Activated CD4-positive, alpha-beta T cell treated with anti-CD3 and anti-CD28 coated beads, Interleukin-2, amount 10 ng/mL, durations not matched to agents 7 days and 5 days (primary cell): ENCODE data around the gene TGM5. TPM values are rescaled to one million over a fixed set of nuclear protein-coding genes. Genes with fewer than 3 reads are reported as not detected.

Experiments used
- CTCF ChIA-PET: fragments of 350-600 bp; sonication (Branson Sonifier 250); formaldehyde crosslinking; loops from one replicate; lab custom pipeline; 2021; ENCODE audit warnings: antibody characterized with exemption; lab: Charles Lee
- POLR2A ChIA-PET: fragments of 350-600 bp; sonication (Branson Sonifier 250); formaldehyde crosslinking; loops from one replicate; lab custom pipeline; 2021; ENCODE audit warnings: antibody characterized with exemption; lab: Charles Lee
- DNase-seq: peaks from one replicate; pipeline ENCODE4 v3.0.0-alpha.2; 2020
- H3K27ac Mint-ChIP-seq: one replicate; pipeline ENCODE4 v1.8.0; 2021; ENCODE audit warnings: mild to moderate bottlenecking, moderate library complexity, mixed read lengths
- H3K27me3 Mint-ChIP-seq: one replicate; pipeline ENCODE4 v1.8.0; 2021; ENCODE audit warnings: mixed read lengths
- H3K36me3 Mint-ChIP-seq: one replicate; pipeline ENCODE4 v1.8.0; 2021; ENCODE audit warnings: low read depth, mixed read lengths
- H3K4me1 Mint-ChIP-seq: one replicate; pipeline ENCODE4 v1.8.0; 2021; ENCODE audit warnings: mixed read lengths
- H3K4me3 Mint-ChIP-seq: one replicate; pipeline ENCODE4 v1.8.0; 2021; ENCODE audit warnings: mild to moderate bottlenecking, moderate library complexity, mixed read lengths
- H3K9me3 Mint-ChIP-seq: one replicate; pipeline ENCODE4 v1.8.0; 2021; ENCODE audit warnings: mixed read lengths
- total RNA-seq, 2 experiments: library from RNA; stranded (reverse); gene quantifications; one replicate each; pipeline ENCODE4 v1.2.3, GENCODE V29; 2021

The TGM5 gene
- total RNA-seq, 2 experiments from 2014 or later = not detected

DNA sequence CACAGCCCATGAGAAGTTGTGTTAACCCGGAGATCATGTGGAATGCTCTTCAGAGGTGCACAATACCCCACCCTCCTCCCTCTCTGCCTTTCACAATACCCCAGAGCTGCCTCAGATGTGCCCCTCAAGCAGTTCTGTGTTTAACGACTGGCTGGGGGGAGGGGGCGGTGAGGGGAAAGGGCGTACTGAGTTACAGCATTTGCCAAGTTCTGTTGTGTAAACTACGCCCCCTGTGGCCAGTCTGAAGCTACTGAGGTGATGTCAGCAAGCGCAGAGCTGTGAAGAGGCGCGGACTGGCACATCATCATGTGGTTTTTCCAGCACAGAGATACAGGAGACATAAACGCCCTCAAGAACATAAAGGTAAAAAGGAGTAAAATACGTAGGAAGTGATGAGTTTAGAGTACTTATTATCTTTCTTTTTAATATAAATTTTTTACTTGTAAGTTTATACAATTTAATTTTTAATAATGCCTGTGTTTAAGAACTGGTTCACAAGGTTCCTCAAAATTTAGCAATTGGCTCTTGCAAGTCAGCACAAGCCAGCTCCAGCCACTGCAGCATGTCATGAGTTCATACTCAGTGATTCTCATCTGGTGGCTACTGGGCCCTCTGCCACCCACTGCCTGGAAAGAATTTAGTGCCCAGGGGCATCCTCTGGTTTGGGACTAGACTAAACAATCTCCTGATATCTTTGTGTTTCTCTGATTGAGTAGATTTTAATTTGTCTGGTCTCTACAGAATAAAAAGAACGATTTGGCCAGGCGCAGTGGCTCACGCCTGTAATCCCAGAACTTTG, 47.6 kb downstream of the TGM5 start:
- DNase-seq = no peak
- H3K4me3 Mint-ChIP-seq = no peak overlapping the region
- H3K4me1 Mint-ChIP-seq = no peaks in the 10 kb centered on the region
- no peaks in the 10 kb centered on the region for H3K9me3 Mint-ChIP-seq
- peaks cover 13% of the 10 kb centered on the region for H3K27me3 Mint-ChIP-seq
- no peaks in the 10 kb centered on the region for H3K36me3 Mint-ChIP-seq
- POLR2A ChIA-PET = no interaction called here
- CTCF ChIA-PET = no interaction called here
- no peak overlapping the region for H3K27ac Mint-ChIP-seq

DNA sequence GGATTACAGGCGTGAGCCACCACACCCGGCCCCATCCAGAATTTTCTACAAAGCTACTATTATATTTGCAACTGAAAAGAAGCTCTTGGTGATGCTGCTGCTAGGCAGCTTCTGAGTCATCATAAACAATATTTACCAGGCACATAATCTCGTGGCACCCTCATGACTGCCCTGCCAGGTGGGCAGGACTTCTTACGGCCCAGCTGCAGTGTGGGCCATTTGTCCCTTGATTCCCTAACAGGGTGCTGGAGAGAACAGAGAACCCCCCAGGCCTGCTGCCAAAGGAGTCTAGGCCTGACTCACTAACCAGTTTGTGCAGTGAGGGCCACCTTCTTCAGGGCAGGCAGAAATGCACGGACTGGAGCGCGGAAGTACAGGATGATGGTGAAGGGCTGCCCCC, 50.8 kb downstream of the TGM5 start:
- CTCF ChIA-PET = interaction anchor here (0.7 to 1.9 kb wide), 3 partner anchors 9 to 66 kb away, joined by 3 to 7 read pairs (median 3); no protein-coding TSS in a partner anchor
- DNase-seq = no peak
- POLR2A ChIA-PET = no interaction called here
- Mint-ChIP-seq H3K27ac (no peak overlapping the region), H3K9me3 (no peaks in the 10 kb centered on the region), H3K36me3 (no peaks in the 10 kb centered on the region), H3K4me3 (no peak overlapping the region), H3K4me1 (no peaks in the 10 kb centered on the region), H3K27me3 (peaks cover 5% of the 10 kb centered on the region)

DNA sequence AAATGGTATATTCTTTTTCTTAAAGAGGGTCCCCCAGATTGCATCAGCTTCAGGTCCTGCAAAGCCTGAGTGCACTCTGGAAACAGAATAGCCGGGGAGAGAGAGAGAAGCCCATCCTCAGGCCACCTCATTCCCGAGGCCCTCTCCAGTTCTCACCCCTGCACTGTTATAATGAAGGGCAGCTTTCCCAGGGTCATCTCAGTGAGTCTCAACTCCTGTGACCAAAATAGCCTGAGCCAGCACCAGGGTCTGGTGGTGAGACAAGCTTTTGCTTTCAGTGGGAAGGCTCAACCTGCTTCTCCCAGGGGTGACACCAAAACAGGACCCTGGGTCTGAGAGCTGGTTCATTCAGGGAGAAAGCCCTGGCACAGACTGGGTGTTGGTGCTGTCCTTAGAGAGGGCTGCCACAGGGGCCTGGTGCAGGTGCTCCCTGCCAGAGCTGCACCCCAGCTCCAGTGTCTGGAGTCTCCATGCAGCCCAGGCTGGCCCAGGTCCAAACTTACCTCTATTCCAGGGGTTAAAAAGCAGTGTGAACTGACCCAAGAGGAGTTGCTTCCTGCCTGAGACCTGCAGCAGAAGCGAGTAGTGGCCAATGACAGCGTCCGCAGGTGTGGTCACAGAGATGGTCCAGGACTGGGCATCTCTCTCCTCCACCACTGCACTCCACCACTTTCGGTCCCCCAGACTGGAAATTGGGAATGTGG, 52.0 kb downstream of the TGM5 start:
- CTCF ChIA-PET = interaction anchor here (1.2 to 2.9 kb wide), 3 partner anchors 11 to 41 kb away, joined by 5 to 18 read pairs (median 5); no protein-coding TSS in a partner anchor
- H3K4me3 Mint-ChIP-seq = no peak overlapping the region
- H3K9me3 Mint-ChIP-seq = no peaks in the 10 kb centered on the region
- no peaks in the 10 kb centered on the region for H3K4me1 Mint-ChIP-seq
- peaks cover 1% of the 10 kb centered on the region for H3K27me3 Mint-ChIP-seq
- H3K27ac Mint-ChIP-seq = no peak overlapping the region
- POLR2A ChIA-PET = no interaction called here
- DNase-seq = no peak
- no peaks in the 10 kb centered on the region for H3K36me3 Mint-ChIP-seq

DNA sequence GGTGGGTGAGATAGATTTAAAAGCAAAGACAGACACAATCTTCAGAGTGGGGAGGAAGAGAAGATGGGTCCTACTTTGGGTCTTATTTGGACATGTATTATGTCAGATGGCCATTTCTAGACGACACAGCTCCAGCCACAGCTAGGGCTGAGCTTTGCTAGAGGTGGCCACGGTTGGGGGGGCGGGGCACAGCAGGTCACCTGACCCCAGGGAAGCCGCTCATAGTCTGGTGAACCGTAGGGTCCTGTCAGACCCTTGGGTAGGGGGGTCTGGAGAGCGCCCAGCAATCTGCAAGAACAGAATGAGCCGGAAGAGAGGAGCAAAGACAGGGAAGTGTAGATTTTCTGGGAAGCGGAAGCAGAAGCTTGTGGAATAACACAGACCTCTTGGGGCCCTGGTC, 52.6 kb downstream of the TGM5 start:
- Mint-ChIP-seq H3K27ac (no peak overlapping the region), H3K9me3 (no peaks in the 10 kb centered on the region), H3K4me1 (no peaks in the 10 kb centered on the region), H3K4me3 (no peak overlapping the region), H3K27me3 (peaks cover 1% of the 10 kb centered on the region), H3K36me3 (no peaks in the 10 kb centered on the region)
- POLR2A ChIA-PET = no interaction called here
- no peak for DNase-seq
- CTCF ChIA-PET = interaction anchor here (1.2 to 2.9 kb wide), 4 partner anchors 10 to 42 kb away, joined by 5 to 18 read pairs (median 6); no protein-coding TSS in a partner anchor

DNA sequence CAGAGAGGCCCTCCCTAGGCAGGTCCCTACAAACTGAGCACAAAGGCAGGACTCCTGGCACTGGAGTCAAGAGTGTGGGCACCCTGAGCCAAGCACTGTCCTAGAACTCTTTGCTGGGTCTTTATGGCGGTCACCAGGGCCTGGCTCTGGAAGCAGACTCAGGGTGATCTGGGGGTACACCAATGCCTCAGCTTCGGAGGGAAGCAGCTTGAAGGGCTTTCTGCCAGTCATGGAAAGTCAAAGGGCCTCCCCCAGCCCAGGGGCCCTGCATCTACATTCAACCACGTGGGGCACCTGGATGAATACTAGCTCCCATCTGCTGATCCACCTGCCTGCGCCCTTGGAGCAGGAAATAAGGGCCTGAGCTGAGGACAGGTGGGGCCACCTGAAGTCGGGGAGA, 53.3 kb downstream of the TGM5 start:
- H3K4me3 Mint-ChIP-seq = no peak overlapping the region
- H3K9me3 Mint-ChIP-seq = no peaks in the 10 kb centered on the region
- peaks cover 1% of the 10 kb centered on the region for H3K27me3 Mint-ChIP-seq
- CTCF ChIA-PET = interaction anchor here (1.6 to 2.9 kb wide), 3 partner anchors 9 to 20 kb away, joined by 5 to 18 read pairs (median 7); no protein-coding TSS in a partner anchor
- no peak overlapping the region for H3K27ac Mint-ChIP-seq
- no peaks in the 10 kb centered on the region for H3K4me1 Mint-ChIP-seq
- POLR2A ChIA-PET = no interaction called here
- no peaks in the 10 kb centered on the region for H3K36me3 Mint-ChIP-seq
- no peak for DNase-seq

DNA sequence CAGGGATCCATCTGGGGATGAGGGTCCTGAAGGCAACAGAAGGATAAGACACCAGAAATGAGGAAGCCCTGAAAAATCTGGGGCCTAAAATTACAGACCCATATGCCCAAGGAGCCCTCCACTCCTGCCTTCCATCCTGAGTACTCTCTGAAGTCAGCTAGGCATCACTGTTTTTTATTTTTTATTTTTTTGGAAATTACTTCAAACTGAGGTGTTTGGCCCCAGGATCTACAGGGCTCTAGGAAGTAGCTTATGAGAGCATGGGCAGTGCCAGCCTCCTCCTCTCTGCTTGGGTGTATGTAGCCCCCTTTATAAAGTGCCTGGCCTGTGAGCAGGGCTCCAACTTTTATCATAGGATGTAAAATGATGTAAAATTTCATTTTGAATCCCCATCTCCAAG, 53.8 kb downstream of the TGM5 start:
- Mint-ChIP-seq H3K27me3 (no peaks in the 10 kb centered on the region), H3K4me1 (no peaks in the 10 kb centered on the region), H3K4me3 (no peak overlapping the region), H3K27ac (no peak overlapping the region), H3K36me3 (no peaks in the 10 kb centered on the region), H3K9me3 (no peaks in the 10 kb centered on the region)
- no peak for DNase-seq
- CTCF ChIA-PET = interaction anchor here (2.0 to 2.9 kb wide), 2 partner anchors 9 to 13 kb away, joined by 7 to 18 read pairs; no protein-coding TSS in a partner anchor
- POLR2A ChIA-PET = no interaction called here

DNA sequence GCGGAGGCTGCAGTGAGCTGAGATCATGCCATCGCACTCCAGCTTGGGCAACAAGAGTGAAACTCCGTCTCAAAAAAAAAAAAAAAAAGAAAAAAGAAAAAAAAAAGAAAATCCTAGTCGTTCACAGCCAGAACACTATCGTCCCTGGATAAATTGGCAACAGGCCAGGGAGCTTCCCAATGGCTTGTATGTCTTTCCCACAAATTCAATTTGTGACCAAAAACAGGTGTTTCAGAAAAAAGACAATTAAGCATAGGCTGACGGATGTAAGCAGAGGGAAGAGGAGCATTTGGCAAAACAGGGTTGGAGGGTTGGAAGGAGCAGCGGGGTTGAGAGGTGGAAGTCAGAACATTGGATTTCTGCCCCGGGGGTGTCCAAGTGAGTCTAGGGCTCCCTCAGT, 54.4 kb downstream of the TGM5 start:
- Mint-ChIP-seq H3K4me3 (no peak overlapping the region), H3K27me3 (no peaks in the 10 kb centered on the region), H3K4me1 (no peaks in the 10 kb centered on the region), H3K27ac (no peak overlapping the region), H3K36me3 (no peaks in the 10 kb centered on the region), H3K9me3 (no peaks in the 10 kb centered on the region)
- ChIA-PET CTCF (interaction anchor here (0.6 to 2.9 kb wide), 3 partner anchors 8 to 1107 kb away, joined by 3 to 18 read pairs (median 7); no protein-coding TSS in a partner anchor), POLR2A (no interaction called here)
- no peak for DNase-seq

DNA sequence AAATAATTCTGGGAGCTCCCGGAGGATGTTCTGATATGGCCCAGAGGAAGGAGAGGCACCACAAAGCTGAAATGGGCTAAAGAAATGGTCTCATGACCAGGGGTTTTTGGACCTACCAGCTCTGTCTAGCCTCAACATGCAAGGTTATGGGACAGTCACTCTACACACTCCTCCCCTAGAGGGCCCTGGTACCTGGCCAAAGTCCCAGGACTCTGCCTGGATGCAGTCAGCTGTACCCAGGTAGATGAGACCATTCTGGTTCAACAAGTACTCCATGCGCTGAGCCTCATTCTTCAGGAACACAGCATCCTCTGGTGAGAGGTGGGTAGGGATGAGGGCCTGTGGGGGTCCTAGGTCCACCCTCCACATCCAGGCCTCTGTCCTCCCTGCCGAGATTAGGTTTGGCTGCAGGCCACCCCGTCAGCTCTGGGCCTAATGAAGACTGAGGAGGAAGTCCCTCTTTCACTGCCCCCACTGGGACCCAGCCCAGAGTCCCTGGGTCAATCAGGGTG, 55.4 kb downstream of the TGM5 start:
- Mint-ChIP-seq H3K27me3 (no peaks in the 10 kb centered on the region), H3K9me3 (no peaks in the 10 kb centered on the region), H3K36me3 (no peaks in the 10 kb centered on the region), H3K4me3 (no peak overlapping the region), H3K27ac (no peak overlapping the region), H3K4me1 (no peaks in the 10 kb centered on the region)
- ChIA-PET CTCF (interaction anchor here (0.6 to 1.3 kb wide), 3 partner anchors 18 to 136 kb away, joined by 3 read pairs; no protein-coding TSS in a partner anchor), POLR2A (no interaction called here)
- DNase-seq = no peak

DNA sequence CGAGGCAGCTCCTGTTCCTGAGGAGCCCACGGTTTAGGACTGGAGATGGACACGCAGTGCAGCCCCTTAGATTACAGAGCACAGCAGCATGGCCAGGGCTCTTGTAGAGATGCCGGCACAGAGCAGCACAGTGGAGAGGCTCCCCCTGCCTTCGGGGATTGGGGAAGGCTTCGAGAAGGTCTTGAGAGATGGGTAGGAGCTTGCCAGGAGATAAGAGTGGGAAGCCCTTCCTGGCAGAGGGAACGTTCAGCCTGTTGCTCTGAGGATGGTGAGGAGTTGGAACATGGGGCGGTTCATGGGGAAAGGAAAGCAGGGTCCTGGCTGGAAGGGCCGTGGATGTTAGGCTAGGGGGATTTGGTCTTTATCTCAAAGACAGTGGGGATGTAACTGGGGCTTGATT, 55.9 kb downstream of the TGM5 start:
- no peak overlapping the region for H3K4me3 Mint-ChIP-seq
- ChIA-PET CTCF (interaction anchor here (0.6 to 1.3 kb wide), 3 partner anchors 18 to 136 kb away, joined by 3 read pairs; no protein-coding TSS in a partner anchor), POLR2A (no interaction called here)
- DNase-seq = no peak
- peaks cover 2% of the 10 kb centered on the region for H3K27me3 Mint-ChIP-seq
- no peak overlapping the region for H3K27ac Mint-ChIP-seq
- no peaks in the 10 kb centered on the region for H3K9me3 Mint-ChIP-seq
- no peaks in the 10 kb centered on the region for H3K4me1 Mint-ChIP-seq
- H3K36me3 Mint-ChIP-seq = no peaks in the 10 kb centered on the region

DNA sequence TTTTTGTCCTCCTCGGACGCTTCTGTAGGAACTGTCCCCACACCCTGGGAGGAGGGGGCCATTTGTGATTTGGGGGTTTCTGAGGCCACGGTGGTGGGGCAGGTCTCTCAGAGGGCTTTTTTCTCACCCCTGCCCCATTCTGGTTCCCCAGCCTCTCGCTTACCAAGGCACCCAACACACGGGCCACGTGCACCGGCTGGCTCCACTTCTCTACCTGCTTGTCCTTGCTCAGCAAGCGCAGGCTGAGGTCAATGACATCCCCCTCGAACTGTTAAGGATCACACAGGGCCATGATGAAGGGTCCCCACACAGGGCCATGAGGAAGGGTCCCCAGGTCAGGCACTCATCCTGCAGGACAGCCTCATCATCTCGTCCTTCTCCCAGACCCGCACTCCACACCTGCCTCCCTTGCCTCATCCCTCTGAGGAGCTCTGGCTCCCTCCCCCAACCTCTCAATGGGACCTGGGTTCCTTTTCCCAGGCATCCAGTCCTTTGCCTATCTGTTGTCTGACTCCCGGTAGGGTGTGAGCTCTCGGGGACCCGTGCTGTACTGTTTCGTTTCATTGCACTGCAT, 56.5 kb downstream of the TGM5 start:
- Mint-ChIP-seq H3K27me3 (peaks cover 3% of the 10 kb centered on the region), H3K27ac (no peak overlapping the region), H3K36me3 (no peaks in the 10 kb centered on the region), H3K4me1 (no peaks in the 10 kb centered on the region), H3K4me3 (no peak overlapping the region), H3K9me3 (no peaks in the 10 kb centered on the region)
- POLR2A ChIA-PET = no interaction called here
- CTCF ChIA-PET = interaction anchor here (1.3 kb wide), 2 partner anchors 19 to 137 kb away, joined by 3 read pairs; no protein-coding TSS in a partner anchor
- no peak for DNase-seq

DNA sequence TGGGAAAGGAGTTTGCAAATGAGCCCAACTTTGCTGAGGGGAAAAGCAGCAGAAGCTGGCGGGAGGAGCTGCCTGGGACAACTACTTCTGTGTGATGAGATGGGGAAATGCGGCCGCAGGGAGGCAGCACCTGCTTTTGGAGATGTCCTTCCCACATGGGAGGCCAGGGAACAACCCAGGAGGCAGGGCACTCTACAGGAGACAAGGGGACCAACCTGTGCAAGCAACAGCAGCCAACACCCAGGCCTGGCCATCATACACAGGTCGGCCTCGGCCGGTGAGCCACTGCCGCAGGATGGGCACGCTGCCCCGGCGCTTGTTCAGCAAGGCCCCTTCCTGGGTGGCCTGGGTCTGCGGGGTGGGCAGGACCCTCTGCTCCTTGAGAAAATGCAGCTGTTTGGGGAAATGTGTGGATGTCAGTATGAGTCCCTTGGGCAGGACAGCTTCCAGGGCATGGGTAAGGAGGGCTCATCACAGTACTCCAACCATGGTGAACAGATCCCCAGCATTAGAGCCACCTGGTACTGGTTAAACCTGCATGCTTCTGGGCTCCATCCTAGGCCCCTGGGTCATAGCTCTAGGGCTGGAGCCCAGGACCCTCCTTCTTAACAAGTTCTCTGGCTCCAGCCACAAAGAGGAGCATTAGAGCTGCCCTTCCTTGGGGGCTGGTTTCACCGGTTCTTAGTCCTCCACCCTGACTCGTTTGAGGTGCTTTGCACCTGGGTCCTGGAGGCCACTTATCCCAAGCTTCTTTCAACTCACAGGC, 57.5 kb downstream of the TGM5 start:
- Mint-ChIP-seq H3K4me3 (no peak overlapping the region), H3K27ac (no peak overlapping the region), H3K27me3 (peaks cover 3% of the 10 kb centered on the region), H3K9me3 (no peaks in the 10 kb centered on the region), H3K4me1 (peaks cover under 1% of the 10 kb centered on the region), H3K36me3 (no peaks in the 10 kb centered on the region)
- POLR2A ChIA-PET = no interaction called here
- no peak for DNase-seq
- CTCF ChIA-PET = no interaction called here
